HG03521 (cell line): ENCODE data around the gene MEG3.

ENCODE experiments used
- ATAC-seq: cut with Tn5 transposase; IDR thresholded peaks from one replicate; pipeline ENCODE4 v1.9.1; 2021; ENCODE audit warnings: mild to moderate bottlenecking, moderate library complexity; ENCODE audit not compliant: unreplicated experiment

The MEG3 gene

DNA sequence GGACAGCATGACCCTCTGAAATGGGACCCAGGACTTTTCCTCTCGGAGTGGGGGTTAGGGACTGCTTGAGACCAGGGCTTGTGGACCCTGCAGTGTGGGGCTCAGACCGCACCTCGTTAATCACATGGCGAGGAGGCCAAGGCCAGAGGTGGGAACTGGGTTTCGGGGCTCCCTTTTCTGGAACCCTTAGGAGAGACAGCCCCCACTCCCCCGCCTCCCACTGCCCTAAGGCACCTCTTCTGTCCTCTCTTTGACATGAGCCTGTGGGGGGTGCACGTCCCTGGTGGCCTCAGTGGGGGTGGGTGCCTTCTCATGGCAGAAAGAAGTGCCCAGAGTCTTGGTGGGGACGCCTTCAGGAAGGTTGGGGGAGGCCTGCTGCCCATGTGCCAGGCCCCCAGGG is 53.3 kb downstream of the MEG3 start:
- no peak for ATAC-seq

DNA sequence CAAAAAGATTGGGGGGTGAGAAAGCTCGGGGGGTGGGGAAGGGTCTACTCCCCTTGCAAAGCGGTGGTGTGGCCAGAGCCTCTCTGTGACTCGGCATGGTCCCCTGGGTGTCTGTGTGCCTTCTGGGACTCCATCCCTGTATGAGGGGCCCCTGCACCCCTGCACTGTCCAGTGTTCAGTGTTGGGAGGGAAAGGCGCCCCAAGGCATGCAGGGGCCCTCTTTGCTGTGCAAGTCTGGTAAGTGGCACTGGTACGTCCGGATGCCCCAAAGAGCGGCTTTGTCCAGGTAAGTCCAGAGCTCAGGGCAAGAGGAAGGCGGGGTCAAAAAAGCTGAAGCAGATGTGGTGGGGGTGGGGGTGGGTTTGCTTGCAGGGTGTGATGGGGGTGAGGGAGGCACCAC is 53.9 kb downstream of the MEG3 start:
- no peak for ATAC-seq

DNA sequence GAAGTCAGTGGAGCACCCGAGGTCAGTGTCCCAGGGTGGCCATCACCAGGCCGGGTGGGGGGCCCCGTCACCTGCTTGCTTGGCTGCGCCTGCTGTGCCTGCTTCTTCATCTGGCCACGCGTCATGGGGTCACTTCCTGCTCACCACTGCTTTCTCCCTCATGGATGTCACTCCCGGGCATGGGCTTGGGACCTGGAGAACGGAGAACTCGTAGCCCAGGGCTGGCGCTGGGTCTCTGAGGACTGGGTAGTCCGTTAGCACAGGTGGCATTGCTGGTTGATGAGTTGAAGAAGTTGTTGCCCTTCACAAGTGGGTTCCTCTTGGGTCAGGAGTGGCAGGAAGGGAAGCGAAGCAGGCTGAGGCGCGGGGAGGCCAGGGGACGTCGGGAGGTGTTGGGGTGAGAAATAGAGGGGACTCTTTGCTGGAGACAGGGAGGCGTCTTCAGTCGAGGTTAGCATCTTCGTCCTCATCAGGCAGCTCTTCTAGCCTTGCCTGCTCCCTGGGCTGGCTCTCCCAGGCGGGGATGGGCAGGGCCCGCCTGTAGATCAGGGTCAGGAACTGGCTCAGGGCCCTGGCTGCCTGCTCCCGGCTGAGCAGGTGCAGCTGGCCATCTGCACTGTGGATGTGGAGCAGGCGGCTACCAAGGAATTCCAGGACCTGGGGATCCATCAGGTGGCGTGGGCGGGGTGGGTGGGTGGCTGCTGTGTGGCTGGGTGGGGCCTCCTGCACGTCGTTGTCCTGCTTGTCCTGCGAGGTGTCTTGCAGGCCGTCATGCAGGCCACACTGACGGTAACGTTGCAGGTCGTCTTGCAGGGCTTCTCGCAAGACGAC is 54.6 kb downstream of the MEG3 start:
- no peak for ATAC-seq

DNA sequence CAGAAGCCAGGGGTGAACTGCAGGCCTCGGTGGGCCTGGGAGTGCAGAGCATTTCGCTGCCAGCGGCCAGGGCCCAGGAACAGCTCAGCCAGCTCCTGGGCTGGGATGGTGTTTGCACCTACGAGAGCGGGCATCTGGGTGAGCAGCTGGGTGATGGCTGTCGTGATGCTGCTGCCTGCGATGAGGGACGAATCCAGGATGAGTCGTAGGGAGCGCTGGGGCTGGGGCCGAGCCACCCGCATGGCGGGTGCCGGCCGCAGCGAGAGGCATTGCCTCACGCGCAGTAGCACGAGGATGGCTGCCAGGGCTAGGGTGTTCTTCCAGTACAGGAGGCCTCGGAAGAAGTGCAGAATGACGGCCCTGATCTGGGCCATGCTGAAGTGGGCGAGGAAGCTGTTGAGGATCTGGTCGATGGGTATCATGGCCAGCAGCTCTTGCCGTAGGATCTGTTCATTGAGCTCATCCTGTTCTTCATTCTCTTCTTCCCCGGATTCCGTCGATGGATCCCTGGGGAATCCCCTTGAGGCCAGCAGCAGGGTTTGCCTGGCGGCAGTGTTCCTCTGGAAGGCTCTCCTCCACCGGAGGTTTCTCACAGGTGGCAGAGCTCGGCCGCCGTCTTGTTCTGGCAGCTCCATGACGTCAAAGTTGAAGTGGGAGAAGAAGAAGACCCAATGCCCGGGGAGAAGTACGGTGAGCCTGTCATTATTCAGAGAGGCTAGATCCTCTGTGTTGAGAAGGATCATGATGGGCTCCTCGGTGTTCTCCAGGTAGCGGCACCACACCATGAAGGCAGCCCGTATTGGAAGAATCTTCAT is 55.5 kb downstream of the MEG3 start:
- no peak for ATAC-seq

DNA sequence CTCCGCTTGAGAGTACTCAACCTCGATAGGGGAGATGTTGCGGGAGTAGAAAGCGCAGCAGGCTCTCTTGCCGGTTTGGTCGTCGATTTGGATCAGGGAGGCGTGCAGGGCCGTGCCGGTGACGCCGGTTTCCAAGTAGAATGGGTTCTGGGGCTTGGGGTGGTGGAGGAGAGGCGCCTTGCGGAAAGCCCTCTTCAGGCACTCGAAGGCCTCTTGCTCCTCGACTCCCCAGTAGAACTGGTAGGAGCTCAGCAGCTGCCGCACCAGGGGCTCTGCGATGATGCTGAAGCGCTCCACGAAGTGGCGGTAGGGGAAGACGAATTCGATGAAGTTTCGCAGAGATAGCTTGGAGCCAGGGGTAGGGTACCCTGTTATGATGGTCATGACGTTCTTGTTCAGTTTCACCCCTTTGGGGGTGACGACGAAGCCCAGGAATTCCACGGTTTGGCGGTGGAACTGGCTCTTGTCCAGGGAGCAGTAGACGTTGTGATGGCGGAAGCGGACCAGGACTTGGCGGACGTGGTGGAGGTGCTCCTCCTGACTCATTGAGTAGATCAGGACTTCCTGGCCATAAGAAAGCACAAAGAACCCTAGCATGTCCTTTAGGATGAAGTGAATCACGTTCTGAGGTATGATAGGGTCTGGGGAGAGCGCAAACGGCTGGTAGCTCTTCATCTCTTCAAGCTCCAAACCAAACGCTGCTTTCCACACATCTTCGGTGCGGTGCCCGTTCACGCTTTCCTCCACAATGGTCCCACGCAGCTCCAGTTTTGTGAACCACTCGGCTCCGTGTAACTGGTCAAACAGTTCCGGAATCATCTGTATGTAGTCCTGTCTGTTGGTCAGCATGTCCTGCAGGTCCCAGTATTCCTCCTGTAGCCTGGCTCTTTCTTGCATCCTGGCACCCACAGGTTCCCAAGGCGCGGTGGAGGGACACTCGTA is 56.4 kb downstream of the MEG3 start:
- ATAC-seq: no peak

DNA sequence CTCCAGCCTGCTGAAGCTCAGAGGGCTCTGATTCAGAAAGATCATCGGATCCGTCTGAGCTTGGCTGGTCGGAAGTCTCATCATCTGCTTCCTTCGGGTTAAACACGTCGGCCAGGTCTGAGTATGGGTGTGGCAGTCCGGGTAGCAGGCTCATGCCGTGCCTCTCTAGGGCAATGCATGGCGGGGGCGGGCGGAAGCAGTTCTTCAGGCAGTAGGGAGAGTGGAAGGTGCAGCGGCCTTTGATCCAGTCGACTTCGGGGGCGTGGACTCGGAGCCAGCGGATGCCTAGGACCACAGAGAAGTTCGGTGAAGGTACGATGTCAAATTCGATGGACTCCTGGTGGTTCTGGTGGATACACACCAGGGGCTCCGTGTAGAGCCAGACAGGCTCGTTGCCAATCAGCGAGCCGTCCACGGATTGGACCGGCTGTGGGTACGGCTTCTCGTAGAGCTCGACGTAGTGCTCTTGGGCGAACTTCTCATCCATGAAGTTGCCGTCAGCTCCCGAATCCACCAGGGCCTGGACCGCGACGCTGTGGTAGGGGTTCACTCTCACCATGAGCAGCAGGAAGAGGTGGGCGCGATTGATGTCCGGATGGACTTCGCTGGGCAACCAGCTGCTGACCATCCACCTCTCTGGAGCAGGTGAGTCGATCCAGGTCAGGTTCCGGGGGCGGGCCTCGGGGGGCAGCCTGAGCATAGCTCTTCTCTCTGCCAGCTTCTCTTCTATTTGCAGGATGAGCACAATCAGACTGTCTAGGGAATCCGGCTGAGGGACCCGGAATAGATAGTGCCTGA is 57.3 kb downstream of the MEG3 start:
- no peak for ATAC-seq

DNA sequence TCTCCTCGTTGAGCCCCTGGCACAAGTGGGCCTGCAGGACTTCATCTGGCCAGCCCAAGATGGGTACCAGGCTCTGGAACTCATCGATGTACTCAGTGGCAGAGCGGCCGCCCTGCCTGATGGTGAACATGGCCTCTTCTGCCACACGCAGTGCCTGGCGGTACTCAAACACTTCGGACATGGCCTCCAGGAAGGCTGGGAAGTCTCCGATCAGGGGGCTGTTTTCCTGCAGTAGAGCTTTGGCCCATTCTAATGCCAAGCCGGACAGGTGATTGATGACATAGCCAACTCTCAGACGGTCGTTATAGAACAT is 57.8 kb downstream of the MEG3 start:
- ATAC-seq: no peak

DNA sequence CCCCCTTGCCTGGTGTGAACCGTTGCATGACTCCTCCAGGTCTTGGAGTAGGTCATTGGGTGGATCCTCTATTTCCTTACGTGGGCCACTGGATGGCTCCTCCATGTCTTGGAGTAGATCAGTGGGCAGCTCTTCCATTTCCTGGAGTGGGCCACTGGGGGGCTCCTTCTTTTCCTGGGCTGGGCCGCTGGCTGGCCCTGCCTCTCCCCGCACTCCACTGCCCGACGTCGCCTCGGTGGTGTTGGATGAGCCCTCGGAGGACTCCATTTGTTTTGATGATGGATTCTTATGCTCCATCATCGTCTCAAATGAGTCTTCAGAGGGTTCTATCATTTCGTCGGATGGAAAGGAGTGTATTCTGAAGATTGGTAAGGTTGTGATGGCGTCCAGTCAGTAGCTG is 58.5 kb downstream of the MEG3 start:
- no peak for ATAC-seq

DNA sequence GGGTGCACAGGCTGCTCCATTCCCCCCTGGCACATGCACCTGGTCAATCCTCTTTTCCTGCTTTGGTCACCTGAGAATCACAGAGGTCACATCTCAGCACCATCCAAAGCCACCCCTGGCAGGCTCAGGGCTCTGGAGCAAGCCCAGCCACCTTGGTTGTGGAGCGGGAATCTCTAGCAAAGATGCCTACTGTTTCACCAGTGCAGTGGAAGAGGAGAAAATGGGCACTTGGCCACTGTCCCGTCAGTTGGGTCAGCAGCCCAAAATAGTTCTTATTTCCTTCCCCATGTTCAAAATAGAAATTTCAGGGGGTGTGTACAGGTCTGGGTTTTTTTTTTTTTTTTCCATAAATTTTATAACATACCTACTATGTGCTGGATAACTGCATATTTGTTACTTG is 59.3 kb downstream of the MEG3 start:
- ATAC-seq: no peak

DNA sequence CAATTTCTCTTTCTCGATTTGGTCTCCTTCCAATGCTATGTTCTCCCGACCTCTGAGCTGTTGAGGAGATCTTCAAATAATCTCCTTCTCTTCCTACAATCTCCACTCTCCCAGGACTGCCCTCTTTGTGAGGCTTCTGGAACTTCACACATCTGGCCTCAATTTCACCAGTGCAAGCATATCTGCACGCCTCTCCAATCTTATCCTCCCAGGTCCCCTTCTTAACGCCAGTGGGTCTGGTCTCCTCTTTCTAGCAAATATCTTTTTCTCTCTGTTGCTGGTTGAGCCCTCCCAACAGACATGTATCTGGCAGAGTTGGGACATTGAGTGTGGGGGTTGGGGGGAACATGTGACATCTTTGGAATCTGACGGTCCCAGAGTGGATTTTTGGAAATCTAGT is 59.7 kb downstream of the MEG3 start:
- ATAC-seq: no peak

DNA sequence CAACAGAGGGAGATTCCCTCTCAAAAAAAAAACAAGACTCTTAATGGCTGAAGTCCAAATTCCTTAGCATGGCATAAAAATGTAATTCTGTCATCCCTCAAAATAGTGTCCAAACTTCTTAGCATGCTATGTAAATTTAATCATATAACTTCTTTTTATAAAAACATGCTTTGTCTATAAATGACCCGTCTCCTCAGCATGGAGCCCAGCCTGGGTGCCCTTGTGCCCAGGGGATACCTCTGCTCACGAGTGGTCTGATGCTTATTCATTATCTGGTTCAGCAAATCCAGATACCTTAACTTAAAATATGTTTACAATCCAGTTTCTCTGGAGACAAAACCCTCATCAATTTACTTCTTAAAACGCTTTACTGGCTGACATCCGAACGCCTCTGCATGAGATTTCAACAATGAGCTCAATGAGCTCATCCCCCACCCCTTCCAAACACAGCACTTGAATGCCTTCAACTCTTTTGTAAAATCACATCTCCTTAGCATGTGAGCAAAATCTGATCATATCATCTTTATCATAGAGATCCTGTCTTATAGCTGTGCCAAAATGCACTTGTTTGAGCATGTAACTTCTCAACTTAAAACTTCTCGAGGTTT is 61.9 kb downstream of the MEG3 start:
- ATAC-seq: no peak

DNA sequence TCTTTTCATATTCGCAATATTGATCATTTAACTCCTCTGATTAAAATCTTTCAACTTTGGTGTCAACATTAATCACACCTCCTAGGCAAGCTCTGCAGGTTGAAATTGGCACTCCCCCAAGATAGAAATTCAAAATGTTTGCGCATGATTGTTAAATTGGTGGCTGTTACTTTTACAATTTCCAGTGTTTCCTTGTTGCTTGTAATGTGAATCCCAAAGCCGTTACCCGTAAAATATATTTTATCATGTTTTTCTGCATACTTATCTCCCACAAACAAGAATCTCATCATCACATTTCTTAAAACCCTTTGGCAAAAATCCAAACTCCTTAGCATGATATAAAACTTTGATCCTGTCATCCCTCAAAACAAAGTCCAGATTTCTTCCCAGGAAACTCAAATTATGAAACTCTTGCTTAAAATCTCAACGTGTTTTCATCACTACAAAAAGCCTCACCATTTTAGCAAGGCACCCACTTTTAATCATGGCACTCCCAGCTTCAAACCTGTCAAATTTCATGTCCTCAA is 62.9 kb downstream of the MEG3 start:
- ATAC-seq: no peak

DNA sequence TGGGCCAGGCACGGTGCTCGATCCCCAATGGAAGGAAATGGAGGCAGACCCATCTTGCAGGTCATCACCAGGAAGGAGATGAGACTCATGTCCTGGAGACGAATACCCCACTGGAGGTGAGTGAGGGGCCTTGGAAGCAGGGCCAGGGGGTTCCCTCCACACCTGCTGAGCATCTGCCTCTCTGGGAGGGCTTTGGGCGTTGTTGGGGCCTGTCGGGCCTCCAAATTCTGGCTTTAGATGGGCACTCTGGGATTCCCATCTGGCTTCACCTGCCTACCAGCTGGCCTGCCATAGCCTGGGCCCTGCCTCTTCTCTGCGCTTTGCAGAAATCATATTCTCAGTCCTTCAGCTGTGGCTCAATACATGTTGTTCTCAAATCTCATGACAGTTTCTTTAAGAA is 63.7 kb downstream of the MEG3 start:
- no peak for ATAC-seq

DNA sequence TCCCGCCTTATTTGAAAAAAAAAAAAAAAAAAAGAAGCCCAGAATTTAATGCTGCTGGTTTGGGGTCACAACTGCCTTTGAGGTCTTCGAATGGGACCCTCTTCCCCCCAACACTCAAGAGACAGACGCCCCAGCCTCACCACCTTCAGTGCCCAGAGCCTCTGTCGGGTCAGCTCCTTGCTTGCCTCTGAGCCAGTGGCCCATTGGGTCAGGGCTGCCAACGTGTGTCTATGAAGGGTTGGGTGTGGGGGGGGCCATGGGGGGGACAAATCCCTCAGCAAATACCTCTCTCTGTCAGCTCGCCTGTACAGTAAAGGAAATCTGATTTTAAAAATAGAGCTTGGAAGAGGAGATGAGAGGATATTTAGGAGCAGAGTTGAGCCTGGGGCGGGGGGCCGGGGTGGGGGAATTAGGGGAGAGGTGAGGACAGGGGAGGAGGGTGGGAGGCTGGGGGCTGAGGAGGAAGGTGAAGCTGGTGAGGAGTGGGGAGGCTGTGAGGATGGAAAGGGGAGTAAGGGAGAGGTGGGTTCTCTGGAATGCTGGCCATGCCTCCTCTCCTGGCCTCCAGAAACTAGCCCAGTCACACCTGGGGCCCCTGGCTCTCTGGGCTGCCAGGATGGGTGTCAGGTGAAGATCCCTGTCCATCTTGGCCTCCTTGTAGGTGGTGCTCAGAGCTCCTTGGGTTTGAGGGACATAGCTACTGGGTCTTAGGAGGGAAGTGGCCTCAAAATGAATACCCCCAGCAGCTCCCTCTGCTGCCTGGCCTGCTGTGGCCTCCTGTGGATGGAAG is 64.3 kb downstream of the MEG3 start:
- ATAC-seq: no peak

DNA sequence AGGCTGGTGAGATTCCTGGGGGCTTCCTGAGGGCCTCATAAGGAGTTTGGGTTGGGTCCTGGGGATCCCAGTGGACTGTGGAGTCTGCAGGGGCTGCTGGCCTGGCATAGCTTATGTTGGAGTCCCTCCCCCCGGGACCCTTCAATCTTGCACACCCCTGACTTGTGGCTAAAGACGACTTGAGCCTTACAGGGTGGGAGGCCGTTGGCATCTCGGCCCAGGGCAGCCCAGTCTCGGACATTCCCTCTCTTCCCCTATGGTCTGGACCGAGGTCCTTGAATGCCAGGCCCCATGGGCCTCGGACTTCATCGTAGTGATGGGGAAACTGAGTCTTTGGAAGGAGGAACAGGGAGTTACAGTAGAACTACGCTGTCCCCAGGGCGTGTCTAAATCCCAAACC is 65.1 kb downstream of the MEG3 start:
- no peak for ATAC-seq

DNA sequence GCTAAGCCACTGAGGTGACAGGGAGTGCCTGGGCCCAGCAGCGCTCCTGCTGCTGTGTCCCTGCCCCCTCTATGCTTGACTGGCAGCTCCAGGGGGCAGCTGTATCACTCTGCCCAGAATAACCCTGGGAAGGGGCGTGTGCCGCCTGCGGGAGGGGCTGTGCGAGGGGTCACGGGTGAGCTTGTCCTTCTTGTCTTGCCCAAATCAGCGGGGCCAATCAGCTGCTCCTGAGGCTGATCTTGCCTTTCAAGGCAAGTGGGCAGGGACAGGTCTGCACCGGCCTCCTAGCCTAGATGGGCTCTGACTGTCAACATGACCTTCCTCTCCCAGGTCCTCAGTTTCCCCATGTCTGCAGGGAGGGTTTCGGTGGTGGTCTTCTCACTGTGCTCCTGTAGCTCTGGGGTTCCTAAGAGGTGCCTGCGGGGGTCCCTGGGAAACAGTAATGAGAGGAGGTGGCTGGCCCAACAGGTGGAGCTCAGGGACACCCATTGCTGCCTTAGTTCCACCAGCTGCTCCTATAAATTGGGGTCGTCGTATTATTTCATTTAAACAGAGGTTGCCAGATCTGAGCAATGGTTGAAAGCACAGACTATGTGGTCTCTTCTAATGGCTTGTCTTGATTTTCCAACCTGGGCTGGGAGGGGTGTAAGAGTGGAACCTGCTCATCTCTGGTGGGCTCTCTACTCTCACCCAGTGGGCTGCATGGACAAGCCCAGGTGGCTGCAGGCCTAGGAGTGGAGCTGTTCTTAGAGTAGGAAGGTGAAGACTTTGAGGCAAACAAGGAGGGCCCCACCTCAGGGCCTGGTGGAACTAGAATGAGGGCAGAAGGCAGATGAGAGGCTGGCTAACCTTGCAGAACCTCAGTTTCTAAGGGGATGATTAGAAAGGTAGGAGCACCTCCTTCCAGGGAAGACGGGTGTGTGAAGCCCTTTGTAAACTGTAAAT is 65.9 kb downstream of the MEG3 start:
- ATAC-seq: no peak

DNA sequence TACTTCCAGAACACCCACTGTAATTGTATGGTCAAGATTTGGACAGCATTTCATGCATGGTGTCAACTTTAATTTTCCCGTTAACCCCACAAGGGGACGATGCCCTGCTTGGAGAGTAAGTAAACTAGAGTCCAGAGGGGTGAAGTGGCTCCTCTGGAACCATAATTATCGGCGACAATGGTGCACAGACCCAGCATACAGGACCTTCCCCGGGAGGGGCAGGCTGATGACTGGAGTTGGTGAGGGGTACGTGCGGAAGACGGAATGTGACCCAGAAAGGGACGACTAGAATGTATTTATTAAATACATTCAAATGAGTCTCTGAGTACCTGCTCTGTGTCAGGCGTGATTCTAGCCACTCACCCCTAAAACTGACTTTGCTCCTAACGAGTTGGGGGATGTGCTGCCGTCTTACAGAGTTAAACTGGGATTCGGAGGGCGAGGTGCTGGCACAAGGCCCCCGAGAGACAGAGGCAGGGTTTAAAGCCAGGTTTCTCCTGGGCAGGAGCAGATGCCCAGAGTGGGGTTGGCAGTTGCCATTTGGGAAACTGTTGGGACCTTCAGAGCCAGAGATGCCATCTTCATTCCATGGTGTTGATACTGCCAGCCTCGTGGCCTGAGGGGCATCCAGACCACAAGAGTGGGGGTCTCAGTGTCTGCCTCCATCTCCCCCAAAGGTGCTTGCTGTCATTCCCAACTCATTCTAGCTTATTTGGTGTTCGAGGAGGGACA is 66.7 kb downstream of the MEG3 start:
- ATAC-seq: no peak
